Astrocyte of the cerebellum (primary cell): ENCODE measurements around the gene SORL1.
A peak's percentile ranks its signal among the peaks of the same experiment; 100 is the strongest.

Experiments used
- DNase-seq: peaks from one replicate; pipeline ENCODE4 v3.0.0-alpha.2; 2011; ENCODE audit warnings: low read depth
- H3K4me3 ChIP-seq: 2 replicates; pipeline ENCODE4 v1.5.1; 2011; ENCODE audit warnings: mild to moderate bottlenecking, low read depth, low read length, moderate library complexity
- in situ Hi-C: cut with HindIII; loops from 2 replicates; pipeline ENCODE4 v1.10.0; 2017; ENCODE audit warnings: low sequenced_read_pairs
- TF ChIP-seq, protein P1 (sequence below): IDR thresholded peaks from 2 replicates; pipeline ENCODE4 v1.5.1; 2012; ENCODE audit warnings: low read length, low read depth, moderate library complexity, mild to moderate bottlenecking; ENCODE audit errors: missing control alignments

Gene SORL1

DNA sequence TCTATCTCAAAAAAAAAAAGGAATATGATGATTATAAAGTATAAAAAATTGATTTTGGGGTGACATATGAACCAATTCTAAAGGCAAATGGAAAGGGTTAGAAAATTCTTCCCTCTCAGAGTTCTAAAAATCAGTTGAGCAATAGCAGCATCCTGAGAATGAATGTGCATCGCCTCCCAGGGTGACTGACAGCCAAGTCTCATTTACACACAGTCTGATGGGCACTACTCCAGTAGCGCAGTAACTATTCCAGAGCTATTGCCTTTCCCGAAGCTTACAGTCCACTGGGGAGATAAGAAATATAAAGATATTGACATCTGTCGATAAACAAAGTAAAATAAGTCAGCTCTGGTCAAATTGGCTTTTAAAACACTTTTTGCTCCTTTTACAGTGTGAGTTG is 32.3 kb upstream of the SORL1 start:
- no peak for DNase-seq
- H3K4me3 ChIP-seq: no peak overlapping the region
- in situ Hi-C loops: no loop called here
- TF ChIP-seq, protein P1, sequence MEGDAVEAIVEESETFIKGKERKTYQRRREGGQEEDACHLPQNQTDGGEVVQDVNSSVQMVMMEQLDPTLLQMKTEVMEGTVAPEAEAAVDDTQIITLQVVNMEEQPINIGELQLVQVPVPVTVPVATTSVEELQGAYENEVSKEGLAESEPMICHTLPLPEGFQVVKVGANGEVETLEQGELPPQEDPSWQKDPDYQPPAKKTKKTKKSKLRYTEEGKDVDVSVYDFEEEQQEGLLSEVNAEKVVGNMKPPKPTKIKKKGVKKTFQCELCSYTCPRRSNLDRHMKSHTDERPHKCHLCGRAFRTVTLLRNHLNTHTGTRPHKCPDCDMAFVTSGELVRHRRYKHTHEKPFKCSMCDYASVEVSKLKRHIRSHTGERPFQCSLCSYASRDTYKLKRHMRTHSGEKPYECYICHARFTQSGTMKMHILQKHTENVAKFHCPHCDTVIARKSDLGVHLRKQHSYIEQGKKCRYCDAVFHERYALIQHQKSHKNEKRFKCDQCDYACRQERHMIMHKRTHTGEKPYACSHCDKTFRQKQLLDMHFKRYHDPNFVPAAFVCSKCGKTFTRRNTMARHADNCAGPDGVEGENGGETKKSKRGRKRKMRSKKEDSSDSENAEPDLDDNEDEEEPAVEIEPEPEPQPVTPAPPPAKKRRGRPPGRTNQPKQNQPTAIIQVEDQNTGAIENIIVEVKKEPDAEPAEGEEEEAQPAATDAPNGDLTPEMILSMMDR: no peak

DNA sequence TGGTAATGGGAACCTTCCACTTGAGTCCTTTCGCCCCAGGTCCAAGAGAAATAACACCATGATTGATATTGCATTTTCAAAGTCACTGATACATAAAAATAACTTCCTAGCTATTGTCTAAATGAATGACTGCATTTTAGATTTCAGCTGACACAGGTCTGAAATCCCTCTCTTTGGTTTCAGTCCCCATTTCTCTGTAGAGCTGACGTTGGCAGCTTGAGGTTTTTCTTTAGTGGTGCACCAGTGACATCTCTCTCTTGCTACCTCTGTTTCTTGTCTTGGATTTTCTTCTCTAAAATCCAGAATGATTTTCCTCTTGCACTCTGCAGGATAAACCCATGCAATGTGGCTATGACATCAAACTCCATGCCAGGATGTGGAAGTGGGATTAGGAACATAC is 31.7 kb upstream of the SORL1 start:
- no peak overlapping the region for H3K4me3 ChIP-seq
- in situ Hi-C loops: no loop called here
- DNase-seq: no peak
- TF ChIP-seq, protein P1: no peak

DNA sequence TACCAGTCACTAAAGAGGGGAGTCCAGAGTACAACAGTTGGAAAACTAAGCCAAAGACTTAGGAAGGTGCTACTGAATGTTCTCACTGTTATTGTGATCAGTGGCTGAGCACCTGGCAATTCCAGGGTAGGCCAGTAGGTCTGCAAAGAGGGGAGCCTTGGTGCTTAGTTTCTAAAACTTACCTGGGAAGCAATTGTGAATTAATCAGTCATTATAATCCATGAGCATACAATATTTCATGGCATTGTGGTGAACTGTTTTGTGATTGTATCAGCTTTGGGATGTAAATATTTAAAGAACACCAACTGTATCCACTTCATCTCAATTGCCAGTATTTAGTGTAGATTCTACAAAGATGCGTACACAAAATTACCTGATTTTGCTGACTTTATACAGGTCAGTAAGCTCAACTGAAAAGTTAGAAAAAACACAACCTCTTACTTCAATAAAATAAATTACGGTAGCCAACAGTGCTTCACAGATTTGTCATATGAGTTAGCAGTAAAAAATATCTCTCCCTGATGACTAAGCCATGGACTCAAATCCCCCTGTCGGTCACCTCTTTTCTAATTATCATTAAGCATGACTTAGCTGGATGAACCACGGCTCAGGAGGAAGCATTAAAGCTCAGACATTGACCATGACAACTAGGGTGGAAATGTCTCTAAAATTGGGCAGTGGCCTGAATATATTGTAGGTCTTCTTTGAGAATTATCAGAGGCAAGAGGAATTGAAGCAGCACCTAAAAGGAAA is 30.8 kb upstream of the SORL1 start:
- TF ChIP-seq, protein P1: no peak
- H3K4me3 ChIP-seq: no peak overlapping the region
- DNase-seq: no peak
- in situ Hi-C loops: no loop called here

DNA sequence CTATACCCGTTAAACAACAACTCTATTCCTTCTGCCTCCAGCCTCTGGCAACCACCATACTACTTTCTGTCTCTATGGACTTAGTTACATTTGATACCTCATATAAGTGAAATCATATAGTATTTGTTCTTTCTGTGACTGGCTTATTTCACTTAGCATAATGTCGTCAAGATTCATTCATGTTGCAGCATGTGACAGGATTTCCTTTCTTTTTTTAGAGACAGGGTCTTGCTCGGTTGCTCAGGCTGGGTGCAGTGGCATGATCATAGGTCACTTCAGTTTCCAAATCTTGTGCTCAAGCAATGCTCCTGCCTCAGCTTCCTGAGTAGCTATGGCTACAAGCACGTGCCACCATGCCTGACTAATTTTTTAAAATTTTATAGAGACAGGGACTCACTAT is 29.4 kb upstream of the SORL1 start:
- H3K4me3 ChIP-seq: no peak overlapping the region
- DNase-seq: no peak
- TF ChIP-seq, protein P1: no peak
- in situ Hi-C loops: no loop called here

DNA sequence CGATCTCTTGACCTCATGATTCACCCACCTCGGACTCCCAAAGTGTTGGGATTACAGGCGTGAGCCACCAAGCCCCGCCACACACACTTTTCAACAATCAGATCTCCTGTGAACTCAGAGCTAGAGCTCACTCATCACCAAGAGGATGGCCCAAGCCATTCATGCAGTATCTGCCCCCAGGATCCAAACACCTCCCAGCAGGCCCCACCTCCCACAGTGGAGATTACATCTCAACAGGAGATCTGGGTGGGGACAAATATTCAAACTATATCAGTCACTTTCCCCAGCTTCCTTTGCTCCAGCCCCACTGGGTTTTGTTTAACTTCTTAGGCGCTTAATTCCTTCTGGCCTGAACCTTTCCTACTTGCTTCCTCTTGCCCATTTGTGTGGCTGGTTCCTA is 26.3 kb upstream of the SORL1 start:
- H3K4me3 ChIP-seq: no peak overlapping the region
- in situ Hi-C loops: no loop called here
- DNase-seq: no peak
- TF ChIP-seq, protein P1: no peak

DNA sequence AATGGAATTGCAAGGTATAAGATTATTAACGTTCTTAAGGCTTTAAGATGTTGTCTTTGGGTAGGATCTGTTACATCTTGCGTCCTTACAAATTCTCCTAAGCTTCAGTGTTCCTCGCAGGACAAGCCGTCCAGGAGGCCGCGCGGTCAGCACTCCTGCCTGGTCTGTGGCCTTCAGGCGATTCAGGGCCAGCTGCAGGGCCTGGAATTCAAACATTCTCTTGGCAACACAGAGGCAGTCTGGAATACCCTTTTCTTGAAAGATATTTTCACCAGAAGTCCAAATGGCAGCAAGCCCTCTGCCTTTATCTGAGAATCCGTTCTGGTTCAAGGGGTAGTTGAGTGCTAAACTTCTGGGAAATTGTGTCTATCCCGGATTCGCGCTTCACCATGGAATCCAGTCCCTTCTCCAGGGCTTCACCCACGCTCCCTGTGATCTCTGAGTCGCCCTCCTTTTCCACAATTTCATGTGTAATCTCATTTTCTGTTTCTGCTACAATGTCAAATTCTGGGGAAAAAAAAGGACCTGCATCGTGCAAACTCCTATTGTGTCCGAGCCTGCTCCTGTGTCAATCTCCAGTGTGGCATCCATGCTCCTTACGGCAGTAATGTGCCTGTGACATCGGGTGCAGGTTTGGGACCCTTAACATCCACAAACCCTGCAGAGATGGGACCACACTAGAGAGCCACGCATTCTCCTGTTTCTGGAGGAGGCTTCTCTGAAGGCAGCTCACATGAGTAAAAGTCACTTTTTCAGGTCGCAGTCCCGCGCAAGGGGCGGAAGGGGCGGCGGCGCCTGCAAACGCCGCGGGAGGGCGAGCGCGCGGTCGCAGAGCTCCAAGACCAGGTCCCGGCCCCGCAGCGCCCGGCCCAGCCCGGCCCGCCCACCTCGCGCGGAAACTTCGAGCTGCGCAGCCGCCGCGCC is 25.4 kb upstream of the SORL1 start:
- in situ Hi-C loops: no loop called here

More for the DNA sequence above, 25.4 kb upstream of the SORL1 start:
- TF ChIP-seq, protein P1: no peak
- peak overlapping the region; percentile 9 for H3K4me3 ChIP-seq
- DNase-seq: no peak
